Raji (cell line): ENCODE results near the gene CCDC93.

Source experiments
- POLR2A ChIP-seq: IDR thresholded peaks from 2 replicates; pipeline ENCODE4 v1.6.1; 2011; ENCODE audit warnings: low read depth, low read length, control low read depth; ENCODE audit not compliant: insufficient read depth

The CCDC93 gene

DNA sequence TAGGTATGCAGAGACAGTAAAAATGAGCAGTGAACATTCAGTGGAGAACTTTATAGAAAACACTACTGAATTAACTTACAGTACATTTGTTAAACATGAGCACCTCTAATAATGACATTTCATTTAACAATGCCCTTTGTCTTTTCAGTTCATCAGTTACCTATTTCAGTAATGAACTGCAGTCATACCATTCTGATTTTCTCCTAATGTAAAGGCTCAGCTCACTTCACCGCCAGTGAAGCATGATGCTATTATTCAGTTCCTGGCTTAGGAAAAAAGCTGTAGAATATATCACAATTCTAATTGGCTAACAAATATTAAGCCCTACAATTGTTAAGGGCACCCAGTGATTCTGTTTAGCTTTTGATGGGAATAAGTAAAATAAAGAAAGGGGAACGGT, 37.1 kb upstream of the CCDC93 start:
- TF ChIP-seq POLR2A, result no peak

DNA sequence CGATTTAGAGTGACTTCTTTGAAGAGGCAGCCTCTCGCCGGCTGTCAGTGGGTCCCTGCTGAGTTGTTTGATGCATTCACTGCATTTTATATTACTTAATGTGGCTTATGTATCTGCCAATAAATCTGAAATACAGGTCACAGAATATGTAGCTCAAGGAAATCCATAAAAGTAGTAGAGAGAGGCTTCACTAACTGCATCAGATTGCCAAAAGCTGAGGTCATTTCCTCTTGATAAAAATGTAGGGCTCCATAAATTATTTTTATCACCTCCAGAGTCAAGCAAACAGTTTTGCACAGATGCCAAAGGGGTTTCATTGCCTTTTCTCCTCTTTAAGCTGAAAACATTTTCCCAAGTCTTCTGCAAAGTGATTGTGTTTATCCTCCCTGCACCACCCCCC, 36.5 kb upstream of the CCDC93 start:
- TF ChIP-seq POLR2A, result no peak

DNA sequence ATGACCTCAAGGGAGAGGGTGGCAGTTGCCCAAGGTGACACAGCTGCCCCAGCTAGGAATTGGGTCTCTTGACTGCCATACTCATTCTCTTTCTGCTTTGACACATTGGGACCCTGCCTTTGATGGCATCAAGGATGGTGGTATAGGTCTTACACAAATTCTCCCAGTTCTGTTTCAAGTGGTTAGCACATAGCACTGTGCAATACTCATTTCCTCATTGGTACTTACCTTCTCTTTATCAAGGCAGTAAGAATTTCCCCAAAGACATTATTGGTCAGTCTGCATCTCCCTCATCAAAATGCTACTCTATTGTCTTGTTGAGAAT, 35.9 kb upstream of the CCDC93 start:
- TF ChIP-seq POLR2A, result no peak

- TF ChIP-seq POLR2A, result no peak
Observed at GRCh38 chr2:118049140-118049815, 35.4 kb upstream of the CCDC93 start.

DNA sequence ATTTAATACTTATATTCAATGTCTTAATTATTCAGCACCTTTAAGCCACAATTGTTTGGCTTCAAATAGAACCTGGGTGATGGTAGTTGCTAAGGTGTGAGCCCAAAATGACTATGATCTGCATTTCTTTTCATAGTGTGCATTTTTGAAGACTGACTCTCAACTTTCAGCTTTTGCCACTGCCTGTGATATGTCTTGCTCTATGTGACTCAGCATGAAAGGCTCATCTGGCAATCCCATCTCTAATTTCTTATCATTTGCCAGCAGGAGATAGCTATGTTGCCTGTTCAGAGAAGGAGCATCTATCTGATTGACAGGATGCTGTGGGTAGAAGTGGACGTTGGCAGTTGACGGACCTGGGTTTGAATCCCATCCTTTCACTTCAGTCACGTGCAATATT, 34.5 kb upstream of the CCDC93 start:
- no peak for TF ChIP-seq POLR2A

- no peak for TF ChIP-seq POLR2A
Observed at GRCh38 chr2:118047380-118047826, 33.5 kb upstream of the CCDC93 start.

DNA sequence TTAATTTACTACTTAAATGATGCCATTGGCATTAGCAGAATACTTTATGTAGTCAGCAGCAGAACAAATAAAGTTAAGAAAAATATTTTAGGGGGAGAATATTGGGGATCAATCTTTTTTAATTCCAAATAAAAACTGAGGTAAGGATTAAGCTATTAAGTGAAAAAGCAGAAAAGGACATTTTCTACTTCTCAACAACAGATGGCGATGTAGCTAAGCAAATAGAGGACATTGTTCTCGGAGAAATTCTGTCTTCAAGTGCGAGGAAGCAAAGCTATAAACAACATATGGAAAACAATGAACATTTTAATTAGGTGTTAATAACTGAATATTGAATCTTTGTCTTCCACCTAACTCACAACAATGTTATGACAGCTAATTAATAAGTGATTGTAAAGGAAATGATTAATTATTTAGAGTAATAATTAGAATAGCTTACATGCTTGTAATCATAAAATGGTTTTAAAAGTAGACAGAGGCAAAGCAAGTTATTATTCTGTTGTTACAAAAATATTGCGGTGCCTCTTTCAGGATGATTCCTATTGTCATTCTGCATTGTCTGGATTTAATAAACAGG, 32.9 kb upstream of the CCDC93 start:
- no peak for TF ChIP-seq POLR2A

GRCh38 chr2:118045286-118045685, 31.4 kb upstream of the CCDC93 start:
- no peak for TF ChIP-seq POLR2A

DNA sequence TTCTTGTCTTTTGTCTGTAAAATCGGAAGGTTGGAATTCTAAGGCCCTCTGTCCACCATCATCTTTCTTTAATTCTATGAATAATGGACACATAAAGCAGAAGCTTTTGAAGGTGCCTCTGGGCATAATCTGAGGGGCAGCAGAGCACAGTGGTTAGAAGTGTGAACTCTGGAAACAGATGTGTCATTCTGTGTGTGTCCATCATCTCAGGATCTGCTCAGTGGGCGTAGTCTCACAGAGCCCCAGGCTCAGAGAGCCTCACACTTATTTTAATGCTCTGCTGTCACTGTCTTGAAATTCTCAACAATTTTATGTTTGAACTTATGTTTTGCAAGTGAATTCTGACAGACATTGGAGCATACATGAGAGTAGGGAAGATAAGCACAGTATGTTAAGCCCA, 31.0 kb upstream of the CCDC93 start:
- TF ChIP-seq POLR2A, result no peak

GRCh38 chr2:118044103-118044716, 30.3 kb upstream of the CCDC93 start:
- TF ChIP-seq POLR2A, result no peak

- TF ChIP-seq POLR2A, result no peak
Observed at GRCh38 chr2:118040891-118041290, 27.0 kb upstream of the CCDC93 start.

GRCh38 chr2:118032169-118033013, 18.5 kb upstream of the CCDC93 start:
- no peak for TF ChIP-seq POLR2A

- TF ChIP-seq POLR2A, result no peak
Observed at GRCh38 chr2:118031566-118031965, 17.7 kb upstream of the CCDC93 start.

GRCh38 chr2:118029025-118029424, 15.2 kb upstream of the CCDC93 start:
- TF ChIP-seq POLR2A, result no peak

DNA sequence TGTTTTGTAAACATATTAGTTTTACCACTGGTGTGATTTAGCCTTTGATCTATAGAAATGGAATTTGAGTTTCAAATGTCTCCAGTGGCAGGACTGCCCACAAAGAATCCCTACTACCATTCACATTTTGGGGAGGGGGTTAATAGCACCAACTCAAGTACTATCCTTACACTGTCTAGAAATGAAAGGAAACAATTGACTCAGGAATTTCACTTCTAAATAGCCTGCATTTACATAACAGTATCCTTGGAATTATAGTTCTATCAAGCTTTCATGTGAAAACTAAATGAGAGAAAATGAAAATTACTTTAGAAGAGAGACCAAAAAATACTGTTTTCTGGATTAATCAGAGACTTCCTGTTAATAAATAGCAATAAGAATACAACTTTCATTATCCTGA, 7.5 kb upstream of the CCDC93 start:
- no peak for TF ChIP-seq POLR2A

DNA sequence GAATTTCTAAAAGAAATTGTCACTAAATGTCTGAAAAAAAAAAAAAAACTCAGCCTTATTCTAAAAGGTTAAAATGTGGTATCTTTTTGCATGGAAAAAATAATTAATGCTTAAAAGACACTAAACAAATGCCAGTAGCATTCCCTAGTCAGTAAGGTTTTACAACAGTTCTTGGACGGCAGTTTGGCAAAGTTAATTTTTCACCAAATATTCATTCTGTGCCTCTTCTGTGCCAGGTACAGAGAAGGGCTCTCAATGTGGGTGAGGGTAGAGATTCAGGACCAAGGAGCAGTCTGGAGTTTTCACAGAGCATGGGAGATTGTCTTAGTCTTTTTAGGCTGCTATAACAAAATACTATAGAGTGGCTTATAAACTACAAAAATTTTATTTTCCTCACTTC, 6.0 kb upstream of the CCDC93 start:
- TF ChIP-seq POLR2A, result no peak
